H9 (cell line): Measurements from ENCODE around the gene AXIN2. TPM values are rescaled to one million over a fixed set of nuclear protein-coding genes. Genes with fewer than 3 reads are reported as not detected.

Experiments
- DNase-seq: peaks from one replicate; pipeline ENCODE4 v3.0.0-alpha.2; 2017
- H2AFZ ChIP-seq: one replicate; pipeline ENCODE4 v1.6.1; 2013; ENCODE audit warnings: mild to moderate bottlenecking, low read length, control low read depth, moderate library complexity
- H2AK5ac ChIP-seq: 2 replicates; pipeline ENCODE4 v1.6.1; 2013; ENCODE audit warnings: low read length, control low read depth, mixed read lengths; ENCODE audit not compliant: insufficient read length
- H2BK120ac ChIP-seq: one replicate; pipeline ENCODE4 v1.6.1; 2013; ENCODE audit warnings: low read depth, mild to moderate bottlenecking, low read length, control low read depth, inconsistent platforms; ENCODE audit not compliant: poor library complexity, severe bottlenecking
- H2BK12ac ChIP-seq: 2 replicates; pipeline ENCODE4 v1.6.1; 2013; ENCODE audit warnings: low read length, control low read depth, mixed read lengths, low read depth; ENCODE audit not compliant: insufficient read length
- H2BK15ac ChIP-seq: 2 replicates; pipeline ENCODE4 v1.6.1; 2013; ENCODE audit warnings: low read depth, low read length, control low read depth
- H2BK20ac ChIP-seq: one replicate; pipeline ENCODE4 v1.6.1; 2013; ENCODE audit warnings: low read depth, mild to moderate bottlenecking, low read length, control low read depth, inconsistent platforms; ENCODE audit not compliant: poor library complexity, severe bottlenecking
- H2BK5ac ChIP-seq: 2 replicates; pipeline ENCODE4 v1.6.1; 2013; ENCODE audit warnings: low read length, control low read depth, mixed read lengths; ENCODE audit not compliant: insufficient read length
- H3K14ac ChIP-seq: 2 replicates; pipeline ENCODE4 v1.6.1; 2013; ENCODE audit warnings: low read length, control low read depth; ENCODE audit not compliant: insufficient read depth
- H3K18ac ChIP-seq: 2 replicates; pipeline ENCODE4 v1.6.1; 2013; ENCODE audit warnings: low read depth, mild to moderate bottlenecking, mixed read lengths, low read length, control low read depth; ENCODE audit not compliant: insufficient read length
- H3K23ac ChIP-seq: 2 replicates; pipeline ENCODE4 v1.6.1; 2013; ENCODE audit warnings: low read length, control low read depth, mixed read lengths, low read depth; ENCODE audit not compliant: insufficient read length
- H3K23me2 ChIP-seq: 2 replicates; pipeline ENCODE4 v1.6.1; 2013; ENCODE audit warnings: low read depth, mild to moderate bottlenecking, mixed read lengths, low read length, control low read depth; ENCODE audit not compliant: insufficient read length, poor library complexity, severe bottlenecking
- H3K27ac ChIP-seq: 2 replicates; pipeline ENCODE4 v1.5.1; 2013; ENCODE audit warnings: low read length, control low read depth, mixed read lengths, low read depth; ENCODE audit not compliant: insufficient read length
- H3K27me3 ChIP-seq: 2 replicates; pipeline ENCODE4 v1.6.1; 2013; ENCODE audit warnings: low read length, control low read depth, inconsistent platforms; ENCODE audit not compliant: insufficient read depth
- H3K4ac ChIP-seq: 2 replicates; pipeline ENCODE4 v1.6.1; 2013; ENCODE audit warnings: low read depth, mild to moderate bottlenecking, control low read depth, inconsistent platforms, low read length, moderate library complexity
- H3K4me1 ChIP-seq: 2 replicates; pipeline ENCODE4 v1.6.1; 2013; ENCODE audit warnings: low read length, control low read depth, inconsistent platforms; ENCODE audit not compliant: insufficient read depth
- H3K4me2 ChIP-seq: 2 replicates; pipeline ENCODE4 v1.6.1; 2013; ENCODE audit warnings: low read length, control low read depth, mixed read lengths; ENCODE audit not compliant: insufficient read length, insufficient read depth
- H3K56ac ChIP-seq: 2 replicates; pipeline ENCODE4 v1.6.1; 2013; ENCODE audit warnings: low read depth, mild to moderate bottlenecking, mixed read lengths, low read length, control low read depth; ENCODE audit not compliant: insufficient read length
- H3K79me1 ChIP-seq: 2 replicates; pipeline ENCODE4 v1.6.1; 2013; ENCODE audit warnings: low read depth, mild to moderate bottlenecking, moderate library complexity, low read length, control low read depth, inconsistent platforms; ENCODE audit not compliant: insufficient read depth, poor library complexity, severe bottlenecking
- H3K79me2 ChIP-seq: 2 replicates; pipeline ENCODE4 v1.6.1; 2013; ENCODE audit warnings: low read length, control low read depth, inconsistent platforms; ENCODE audit not compliant: insufficient read depth
- H3K9ac ChIP-seq: 2 replicates; pipeline ENCODE4 v1.6.1; 2013; ENCODE audit warnings: low read length, control low read depth, mixed read lengths; ENCODE audit not compliant: insufficient read length; ENCODE audit errors: extremely low read depth
- H3K9me3 ChIP-seq: one replicate; pipeline ENCODE4 v1.6.1; 2013; ENCODE audit warnings: low read depth, low read length, inconsistent platforms; ENCODE audit not compliant: control insufficient read depth
- H3T11ph ChIP-seq: one replicate; pipeline ENCODE4 v1.6.1; 2013; ENCODE audit warnings: mild to moderate bottlenecking, low read length, control low read depth, inconsistent platforms
- H4K20me1 ChIP-seq: one replicate; pipeline ENCODE4 v1.6.1; 2013; ENCODE audit not compliant: control insufficient read depth, insufficient read length, insufficient read depth
- H4K5ac ChIP-seq: 2 replicates; pipeline ENCODE4 v1.6.1; 2013; ENCODE audit warnings: low read depth, mild to moderate bottlenecking, mixed read lengths, low read length, control low read depth; ENCODE audit not compliant: insufficient read length
- H4K8ac ChIP-seq: replicated peaks from 2 replicates; pipeline ENCODE4 v1.6.1; 2013; ENCODE audit warnings: low read length, control low read depth, mixed read lengths, low read depth; ENCODE audit not compliant: insufficient read length
- H4K91ac ChIP-seq: 2 replicates; pipeline ENCODE4 v1.6.1; 2013; ENCODE audit warnings: low read depth, mild to moderate bottlenecking, moderate library complexity, mixed read lengths, low read length, control low read depth; ENCODE audit not compliant: insufficient read length
- H3K27ac Mint-ChIP-seq, 3 experiments: 2 replicates in 2 of 3; 3 replicates in 1 of 3; pipeline ENCODE4 v1.8.0; 2020 to 2021; ENCODE audit warnings: mixed read lengths in 3 of 3, mild to moderate bottlenecking in 1 of 3, moderate library complexity in 1 of 3
- H3K27me3 Mint-ChIP-seq: 2 replicates; pipeline ENCODE4 v1.8.0; 2021; ENCODE audit warnings: low read depth, mild to moderate bottlenecking, moderate library complexity, mixed read lengths
- H3K36me3 Mint-ChIP-seq, 3 experiments: 2 replicates in 2 of 3; 3 replicates in 1 of 3; pipeline ENCODE4 v1.8.0; 2020 to 2021; ENCODE audit warnings: low read depth in 3 of 3, mixed read lengths in 3 of 3; ENCODE audit not compliant: insufficient read depth in 1 of 3
- H3K4me1 Mint-ChIP-seq, 2 experiments: 2 replicates each; pipeline ENCODE4 v1.8.0; 2020; ENCODE audit warnings: mixed read lengths in 2 of 2
- H3K4me3 Mint-ChIP-seq, 2 experiments: 2 replicates in 1 of 2; 3 replicates in 1 of 2; pipeline ENCODE4 v1.8.0; 2020 to 2021; ENCODE audit warnings: mild to moderate bottlenecking in 2 of 2, mixed read lengths in 2 of 2, moderate library complexity in 1 of 2
- H3K9me3 Mint-ChIP-seq, 2 experiments: 2 replicates in 1 of 2; 3 replicates in 1 of 2; pipeline ENCODE4 v1.8.0; 2020; ENCODE audit warnings: mild to moderate bottlenecking in 2 of 2, mixed read lengths in 2 of 2, moderate library complexity in 1 of 2
- WGBS: extraction: QIAGEN DNeasy Blood & Tissue Kit; methylation state at CpG from one replicate; pipeline ENCODE4 v1.1.7; 2013; ENCODE audit warnings: missing lambda C conversion rate, low lambda C conversion rate, mixed read lengths; ENCODE audit not compliant: insufficient read length; ENCODE audit errors: extremely low coverage; 5-methylcytosine and 5-hydroxymethylcytosine counted together
- total RNA-seq: library from RNA; stranded (reverse); gene quantifications from 2 replicates; pipeline ENCODE4 v1.2.1, GENCODE V29; 2021
- TF ChIP-seq, protein P1 (sequence below): fragments of 200-600 bp; sonication (generic); conservative IDR thresholded peaks from 3 replicates; pipeline ENCODE4 v1.8.0; 2021; ENCODE audit warnings: antibody characterized with exemption, mild to moderate bottlenecking

AXIN2 gene
- total RNA-seq, 1 experiment from 2014 or later, result 35.0 TPM

DNA sequence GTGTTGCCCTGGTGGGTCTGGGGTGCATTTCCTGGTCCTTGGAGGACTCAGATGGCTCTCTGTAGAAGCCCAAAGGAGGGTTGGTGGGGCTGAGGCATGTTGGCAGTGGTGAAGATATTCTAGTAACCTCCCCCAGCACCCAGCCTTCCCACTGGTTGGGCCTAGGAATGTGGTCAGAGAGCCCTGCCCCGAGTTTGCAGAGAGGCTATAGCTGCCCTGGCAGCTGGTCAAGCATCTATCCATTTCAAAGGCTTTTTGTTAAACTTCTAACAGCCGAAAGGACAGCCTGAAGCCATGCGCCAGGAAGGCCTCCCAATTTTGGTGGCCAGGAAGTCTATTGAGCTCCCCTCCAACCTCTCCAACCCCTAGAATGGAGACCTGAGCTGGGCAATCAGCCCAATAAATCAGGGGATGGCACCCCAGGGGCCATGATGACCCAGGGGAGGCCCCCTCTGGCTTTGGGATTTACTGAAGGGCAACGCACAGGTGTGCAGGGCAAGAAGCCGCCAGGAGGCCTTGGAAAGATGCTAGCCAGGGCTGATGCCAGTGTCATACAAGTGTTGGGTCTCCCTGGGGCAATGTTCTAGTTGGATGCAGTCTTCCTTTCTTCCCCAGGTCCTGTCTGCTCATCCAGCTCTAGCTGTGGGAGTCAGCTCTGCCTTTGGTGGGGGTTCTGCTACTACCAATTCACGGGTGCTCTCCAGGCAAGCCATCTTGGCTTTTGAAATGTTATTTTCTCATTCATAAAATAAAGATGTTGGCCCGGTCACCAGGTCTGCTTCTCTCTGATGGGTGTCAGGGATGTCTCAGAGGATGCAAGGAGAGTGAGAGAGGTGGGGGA, 30.9 kb upstream of the AXIN2 start:
- no peak overlapping the region; the same call in 1 of the 2 replicates for H3K14ac ChIP-seq
- peaks cover 8% of the 10 kb centered on the region for H3K27me3 Mint-ChIP-seq
- no peaks in the 10 kb centered on the region for H3K79me1 ChIP-seq
- TF ChIP-seq, protein P1, sequence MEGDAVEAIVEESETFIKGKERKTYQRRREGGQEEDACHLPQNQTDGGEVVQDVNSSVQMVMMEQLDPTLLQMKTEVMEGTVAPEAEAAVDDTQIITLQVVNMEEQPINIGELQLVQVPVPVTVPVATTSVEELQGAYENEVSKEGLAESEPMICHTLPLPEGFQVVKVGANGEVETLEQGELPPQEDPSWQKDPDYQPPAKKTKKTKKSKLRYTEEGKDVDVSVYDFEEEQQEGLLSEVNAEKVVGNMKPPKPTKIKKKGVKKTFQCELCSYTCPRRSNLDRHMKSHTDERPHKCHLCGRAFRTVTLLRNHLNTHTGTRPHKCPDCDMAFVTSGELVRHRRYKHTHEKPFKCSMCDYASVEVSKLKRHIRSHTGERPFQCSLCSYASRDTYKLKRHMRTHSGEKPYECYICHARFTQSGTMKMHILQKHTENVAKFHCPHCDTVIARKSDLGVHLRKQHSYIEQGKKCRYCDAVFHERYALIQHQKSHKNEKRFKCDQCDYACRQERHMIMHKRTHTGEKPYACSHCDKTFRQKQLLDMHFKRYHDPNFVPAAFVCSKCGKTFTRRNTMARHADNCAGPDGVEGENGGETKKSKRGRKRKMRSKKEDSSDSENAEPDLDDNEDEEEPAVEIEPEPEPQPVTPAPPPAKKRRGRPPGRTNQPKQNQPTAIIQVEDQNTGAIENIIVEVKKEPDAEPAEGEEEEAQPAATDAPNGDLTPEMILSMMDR, result no peak
- no peak overlapping the region for H3T11ph ChIP-seq
- H3K18ac ChIP-seq, result no peak overlapping the region
- H2BK5ac ChIP-seq, result no peak overlapping the region
- H4K5ac ChIP-seq, result no peak overlapping the region
- no peak overlapping the region for H3K4me2 ChIP-seq
- H2BK15ac ChIP-seq, result no peak overlapping the region
- no peak overlapping the region for H3K56ac ChIP-seq
- no peaks in the 10 kb centered on the region for H3K9me3 ChIP-seq
- H4K91ac ChIP-seq, result no peak overlapping the region
- DNase-seq, result peak; percentile 52
- no peak overlapping the region for H4K8ac ChIP-seq
- H3K23me2 ChIP-seq, result no peaks in the 10 kb centered on the region
- no peaks in the 10 kb centered on the region for H3K36me3 Mint-ChIP-seq
- no peak overlapping the region for H3K9ac ChIP-seq
- no peaks in the 10 kb centered on the region for H3K79me2 ChIP-seq
- H3K4me1 Mint-ChIP-seq, result peaks cover 39 to 44% of the 10 kb centered on the region in 2 experiments
- H3K27ac Mint-ChIP-seq, result peak overlapping the region in 1 of 3 experiments; percentile 50; a peak in 2 of 7 replicates
- no peak overlapping the region for H3K4me3 Mint-ChIP-seq
- no peak overlapping the region for H2BK20ac ChIP-seq
- no peak overlapping the region for H3K4ac ChIP-seq
- no peak overlapping the region for H3K23ac ChIP-seq
- peaks cover 14% of the 10 kb centered on the region; the same call in 1 of the 2 replicates for H3K4me1 ChIP-seq
- H3K27ac ChIP-seq, result no peak overlapping the region
- H3K9me3 Mint-ChIP-seq, result no peaks in the 10 kb centered on the region
- WGBS, result no CpG with 5 or more reads among the region's 7 CpGs
- no peak overlapping the region for H2BK12ac ChIP-seq
- H2BK120ac ChIP-seq, result no peak overlapping the region
- peak overlapping the region; percentile 70 for H2AK5ac ChIP-seq
- H4K20me1 ChIP-seq, result no peaks in the 10 kb centered on the region
- H3K27me3 ChIP-seq, result peaks cover 2% of the 10 kb centered on the region; the same call in 1 of the 2 replicates
- no peak overlapping the region for H2AFZ ChIP-seq
